Keratinocyte (primary cell): ENCODE results near the gene FRMPD4.

ENCODE experiments used
- CTCF ChIP-seq, 3 experiments: IDR thresholded peaks in 1 of 3; conservative IDR thresholded peaks in 1 of 3; optimal IDR thresholded peaks in 1 of 3; 2 replicates in 2 of 3; 3 replicates in 1 of 3; pipeline versions ENCODE3 to v1.5.1; 2011; ENCODE audit warnings: low read length in 3 of 3, mild to moderate bottlenecking in 3 of 3, moderate library complexity in 2 of 3, control low read depth in 1 of 3, inconsistent platforms in 1 of 3; ENCODE audit not compliant: insufficient read depth in 2 of 3; ENCODE audit errors: extremely low read depth in 1 of 3
- EZH2 ChIP-seq: IDR thresholded peaks from one replicate; pipeline ENCODE4 v1.6.1; 2012; ENCODE audit warnings: inconsistent platforms, mild to moderate bottlenecking, low read length, moderate library complexity

DNA sequence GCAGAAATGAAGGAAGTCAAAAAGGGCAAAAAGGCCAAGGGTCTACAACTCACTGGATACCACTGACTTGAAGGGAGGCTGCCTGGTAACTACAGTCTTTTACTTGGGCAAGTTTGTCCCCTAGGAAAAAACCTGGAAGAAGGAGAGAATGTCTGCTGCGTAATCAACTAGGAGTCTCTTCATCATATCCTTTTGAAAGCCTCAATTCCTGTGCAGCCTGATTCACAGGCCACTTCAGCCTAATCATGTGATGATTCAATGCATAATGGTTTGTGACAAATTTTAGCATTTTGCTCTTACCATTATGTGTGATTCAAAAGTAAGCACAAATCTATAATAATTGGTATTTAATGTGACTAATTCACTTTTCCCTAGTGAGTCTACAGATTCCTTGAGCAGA, 273.6 kb downstream of the FRMPD4 start:
- no peak for TF ChIP-seq CTCF (optimal IDR thresholded peaks at IDR 0.05 in 1 of 3, IDR thresholded peaks at IDR 0.05 in 1 of 3, conservative IDR thresholded peaks at IDR 0.05 in 1 of 3; ENCODE audit: extremely low read depth in 1 of 3, insufficient read depth in 2 of 3, low read length in 3 of 3)
- no peak for TF ChIP-seq EZH2
